Measurements from ENCODE around the gene IGF2.

The IGF2 gene

DNA sequence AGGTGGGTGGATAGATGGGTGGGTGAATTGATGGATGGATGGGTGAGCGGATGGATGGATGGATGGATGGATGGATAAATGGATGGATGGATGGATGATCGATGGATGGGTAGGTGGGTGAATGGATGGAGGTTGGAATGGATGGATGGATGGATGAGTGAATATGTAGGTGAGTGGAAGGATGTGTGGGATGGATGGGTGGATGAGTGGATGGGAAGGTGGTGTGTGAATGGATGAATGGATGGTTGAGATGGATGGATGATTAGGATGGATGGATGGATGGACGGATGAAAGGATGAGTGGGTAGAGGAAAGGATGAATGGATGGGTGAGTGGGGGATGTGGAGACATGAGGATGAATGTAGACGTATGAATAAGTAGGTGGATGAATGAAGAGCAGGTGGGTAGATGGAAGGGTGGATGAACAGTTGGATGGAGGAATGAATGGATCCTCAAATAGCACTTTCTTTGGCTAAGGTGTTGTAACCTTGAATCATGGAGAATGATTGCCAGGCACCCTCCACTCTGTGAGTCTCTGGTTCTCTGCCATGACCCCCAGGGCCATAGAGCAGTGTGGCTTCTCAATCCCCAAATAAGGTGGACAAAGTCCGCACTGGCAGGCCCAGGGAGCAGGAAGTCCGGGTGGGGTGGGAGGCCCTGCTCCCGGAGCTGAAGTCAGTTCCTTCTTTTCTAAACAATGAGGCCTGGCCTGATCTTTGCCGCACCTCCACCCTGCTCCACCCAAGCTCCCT, 36.9 kb downstream of the IGF2 start:
- no peak for DNase-seq

DNA sequence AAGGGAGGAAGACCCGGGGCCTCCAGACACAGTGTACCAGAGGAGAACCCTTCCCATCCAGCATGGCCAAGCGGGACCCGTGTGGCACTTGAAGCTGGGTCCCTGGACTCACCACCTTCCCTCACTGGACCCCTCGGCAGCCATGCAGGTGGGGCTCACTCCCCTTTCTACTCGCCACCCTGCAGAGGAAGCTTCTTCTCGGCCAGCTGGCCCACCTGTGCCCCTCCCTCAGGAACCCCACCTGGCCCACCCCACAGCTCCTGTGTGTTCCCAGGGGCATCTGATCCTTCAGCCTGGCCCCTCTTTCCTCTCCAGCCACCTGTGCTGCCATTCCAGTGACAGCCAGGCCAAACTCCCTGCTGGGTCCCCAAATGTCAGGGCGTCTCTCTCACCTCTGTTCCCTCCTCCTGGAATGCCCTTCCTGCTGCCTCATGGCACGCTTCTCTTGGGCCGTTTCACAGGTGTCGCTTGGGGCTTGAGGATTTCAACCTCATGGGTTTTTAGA, 38.0 kb downstream of the IGF2 start:
- DNase-seq, result no peak

DNA sequence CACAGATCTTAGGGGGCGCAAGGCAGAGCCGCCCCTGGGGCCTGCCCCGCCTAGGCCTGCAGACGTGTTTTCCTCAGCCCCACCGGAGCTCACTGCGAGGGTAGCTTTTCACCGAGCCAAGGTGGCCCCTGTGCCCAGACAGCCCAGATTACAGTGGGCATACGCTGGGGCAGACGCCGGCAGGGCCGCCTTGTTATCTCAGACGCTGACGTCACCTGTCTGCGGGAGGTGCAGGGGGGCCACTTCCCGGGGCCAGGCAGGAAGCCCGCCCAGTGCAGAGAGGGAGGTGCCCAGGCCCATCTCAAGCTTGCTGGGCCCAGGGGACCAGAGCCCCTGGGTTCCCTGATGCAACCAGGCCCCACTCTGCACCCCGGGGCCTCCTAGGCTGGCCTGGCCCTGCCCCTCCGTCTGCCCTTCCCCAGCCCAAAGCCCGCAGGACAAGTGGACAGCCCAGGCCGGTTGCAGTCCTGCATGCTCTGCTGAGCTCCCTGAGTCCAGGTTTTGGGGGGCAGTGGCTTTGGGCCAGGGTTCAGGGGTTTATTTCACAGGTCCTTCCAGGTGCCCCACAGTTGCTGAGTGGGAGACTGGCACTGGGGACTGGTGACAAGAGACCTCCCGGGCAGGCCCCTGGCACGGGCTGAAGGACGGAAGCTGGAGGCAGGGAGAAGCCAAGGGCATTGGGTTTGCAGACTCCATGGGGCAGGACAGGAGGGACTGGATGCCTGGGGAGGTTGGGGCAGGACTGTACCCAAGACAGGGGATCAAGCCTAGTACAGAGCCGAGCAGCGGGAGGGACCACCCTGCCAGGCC, 38.6 kb downstream of the IGF2 start:
- no peak for DNase-seq

DNA sequence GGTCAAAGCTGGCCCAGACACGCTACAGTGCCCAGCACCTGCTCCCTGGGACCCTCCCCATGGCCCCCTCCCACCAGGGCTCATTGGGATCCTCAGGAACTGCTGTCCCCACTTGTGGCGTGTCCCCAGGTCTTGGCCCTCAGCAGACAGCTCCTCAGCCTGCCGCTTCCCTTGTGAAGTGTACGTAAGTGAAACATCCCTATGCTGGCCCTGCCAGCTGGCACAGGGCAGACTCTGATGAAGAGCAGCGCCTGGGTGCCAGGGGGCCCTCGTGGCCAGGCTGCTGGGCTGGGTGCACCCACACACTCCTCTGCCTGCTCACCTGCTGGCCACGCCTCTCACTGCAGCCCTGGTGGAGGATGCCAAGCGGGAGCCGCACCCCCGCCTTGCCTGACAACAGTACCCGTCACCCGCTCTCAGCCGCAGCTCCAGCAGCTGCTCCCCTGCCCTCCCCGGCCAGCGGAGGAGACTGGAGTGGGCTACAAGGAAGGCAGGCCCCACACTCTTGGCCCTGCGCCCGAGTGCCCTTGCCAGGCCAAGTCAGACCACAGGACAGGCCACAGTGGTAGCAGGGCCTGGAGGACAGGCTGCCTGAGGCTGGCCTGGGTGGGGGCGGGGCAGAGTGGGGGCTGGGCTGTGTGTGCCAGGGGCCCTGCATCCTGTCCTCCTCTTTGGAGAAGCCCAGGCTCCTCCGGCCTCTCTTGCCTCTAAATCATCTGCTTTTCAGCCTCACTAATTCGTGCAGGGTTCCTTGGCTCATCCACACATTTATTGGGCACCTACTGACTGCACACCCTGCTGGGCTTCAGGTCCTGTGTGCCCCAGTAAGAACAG, 39.5 kb downstream of the IGF2 start:
- DNase-seq, result peak; percentile 17 to 30

DNA sequence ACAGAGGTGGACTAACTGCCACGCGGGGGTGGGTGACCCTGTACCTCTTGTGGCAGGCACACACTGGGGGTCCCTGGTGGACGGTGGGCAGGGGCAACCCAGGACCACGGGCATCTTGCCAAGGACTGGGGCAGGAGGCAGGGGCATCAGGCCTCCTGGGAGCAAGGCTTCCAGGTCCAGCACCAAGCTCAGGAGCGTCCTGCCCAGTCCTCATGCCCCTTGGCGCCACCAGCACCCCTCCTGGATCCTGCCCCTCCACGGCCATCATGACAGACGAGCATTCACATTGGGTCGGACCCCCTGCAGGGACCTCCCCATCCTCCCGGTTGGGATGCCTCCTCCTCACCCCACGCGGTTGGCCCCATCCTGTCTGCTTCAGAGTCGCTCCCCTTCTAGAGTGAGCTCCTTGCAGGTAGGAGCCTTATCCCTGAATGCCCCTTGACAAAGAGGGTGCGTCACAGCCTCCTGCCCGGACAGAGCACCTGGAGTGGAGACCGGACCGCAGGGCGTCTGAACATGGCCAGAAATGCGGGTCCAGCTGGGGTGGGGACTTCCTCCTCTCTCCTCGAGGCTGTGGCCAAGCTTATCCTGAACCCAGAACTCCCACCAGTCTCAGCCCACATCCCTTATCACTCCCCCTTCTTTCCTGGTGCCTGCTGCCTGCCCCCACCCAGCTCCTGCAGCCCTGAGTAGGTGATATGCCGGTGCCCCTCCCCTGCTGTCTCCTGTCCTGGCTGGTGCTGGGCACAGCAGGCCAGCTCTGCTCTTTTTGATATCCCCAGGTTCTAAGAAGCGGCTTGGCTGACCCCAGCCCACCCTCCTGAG, 40.3 kb downstream of the IGF2 start:
- DNase-seq, result no peak

DNA sequence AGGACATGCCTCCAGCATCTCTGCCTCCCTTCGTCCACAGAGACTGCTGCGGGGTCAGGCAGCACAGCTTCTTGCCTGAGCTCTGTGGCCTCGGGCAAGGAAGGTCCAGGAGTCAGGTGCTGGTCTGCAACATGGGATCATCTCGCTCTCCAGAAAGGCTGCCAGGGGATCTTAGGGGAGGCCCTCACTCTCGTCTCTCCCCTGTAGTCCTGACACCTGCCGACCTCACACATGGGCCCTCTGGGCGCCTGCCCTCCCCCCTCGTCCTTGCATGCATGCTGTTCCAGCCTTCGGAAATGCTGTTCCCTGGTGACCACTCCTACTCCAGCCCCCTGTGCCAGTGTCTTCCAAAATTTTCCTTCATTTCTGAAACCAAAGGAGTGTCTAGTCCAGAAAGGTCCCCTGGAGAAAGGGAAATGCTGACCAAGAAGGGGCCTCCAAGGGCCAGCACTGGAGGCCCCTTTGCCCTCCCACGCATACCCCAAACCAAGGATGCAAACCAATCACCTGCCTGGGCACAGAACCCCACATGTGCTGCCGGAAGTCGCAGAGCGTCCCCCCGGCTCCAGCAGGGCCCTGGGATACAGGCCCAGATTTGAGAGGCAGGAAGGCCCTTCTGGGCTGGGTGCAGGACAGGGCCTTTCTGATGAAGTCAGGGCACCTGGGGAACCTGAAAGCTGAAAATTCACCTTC, 41.0 kb downstream of the IGF2 start:
- no peak for DNase-seq

DNA sequence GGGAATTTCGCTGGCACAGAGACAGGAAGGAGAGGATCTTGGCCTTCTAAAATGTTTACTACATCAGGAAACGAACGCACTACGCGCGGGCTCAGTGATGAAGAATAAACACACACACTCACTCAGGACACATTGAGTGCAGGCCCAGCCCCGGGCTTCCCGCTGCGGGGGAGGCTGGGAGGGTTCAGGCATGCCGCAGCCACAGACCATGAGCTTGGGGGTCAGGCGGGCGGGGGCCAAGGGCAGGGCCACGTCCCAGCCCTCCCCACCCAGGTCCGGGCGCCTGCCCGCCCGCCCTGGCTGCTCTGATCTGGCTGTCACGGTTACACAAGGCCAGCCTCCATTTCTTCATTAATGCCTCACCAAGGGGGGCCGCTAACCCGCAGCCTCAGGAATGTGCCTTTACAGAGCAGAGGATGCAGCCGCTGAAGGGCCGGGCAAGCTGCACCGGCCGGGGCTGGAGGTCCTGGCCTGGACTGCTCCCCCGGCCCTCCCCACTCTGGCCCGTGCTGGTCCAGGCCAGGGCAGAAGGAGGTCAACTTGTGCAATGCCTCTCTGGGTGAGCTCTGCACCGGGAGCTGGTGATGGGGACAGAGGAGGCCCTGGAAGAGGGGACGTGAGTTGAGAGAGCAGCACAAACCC, 41.7 kb downstream of the IGF2 start:
- DNase-seq, result no peak

DNA sequence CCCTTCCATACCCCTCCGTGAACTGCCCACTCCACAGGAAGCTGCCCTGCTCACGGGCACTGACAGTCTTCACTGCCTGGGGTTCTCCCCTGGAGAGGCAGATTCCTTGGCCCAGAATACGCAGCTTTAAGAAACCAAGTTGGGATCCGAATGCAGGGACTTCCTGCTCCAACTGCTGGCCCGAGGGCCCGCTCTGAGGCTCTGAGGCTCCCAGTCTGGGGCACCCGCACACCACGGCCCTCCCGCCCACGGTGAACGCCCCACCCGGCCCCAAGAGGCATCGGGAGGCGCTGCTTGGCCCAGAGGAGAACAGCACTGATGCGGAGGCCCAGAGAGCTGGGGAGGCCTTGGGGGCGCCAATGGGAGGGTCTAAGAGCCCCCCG, 42.3 kb downstream of the IGF2 start:
- DNase-seq, result no peak

DNA sequence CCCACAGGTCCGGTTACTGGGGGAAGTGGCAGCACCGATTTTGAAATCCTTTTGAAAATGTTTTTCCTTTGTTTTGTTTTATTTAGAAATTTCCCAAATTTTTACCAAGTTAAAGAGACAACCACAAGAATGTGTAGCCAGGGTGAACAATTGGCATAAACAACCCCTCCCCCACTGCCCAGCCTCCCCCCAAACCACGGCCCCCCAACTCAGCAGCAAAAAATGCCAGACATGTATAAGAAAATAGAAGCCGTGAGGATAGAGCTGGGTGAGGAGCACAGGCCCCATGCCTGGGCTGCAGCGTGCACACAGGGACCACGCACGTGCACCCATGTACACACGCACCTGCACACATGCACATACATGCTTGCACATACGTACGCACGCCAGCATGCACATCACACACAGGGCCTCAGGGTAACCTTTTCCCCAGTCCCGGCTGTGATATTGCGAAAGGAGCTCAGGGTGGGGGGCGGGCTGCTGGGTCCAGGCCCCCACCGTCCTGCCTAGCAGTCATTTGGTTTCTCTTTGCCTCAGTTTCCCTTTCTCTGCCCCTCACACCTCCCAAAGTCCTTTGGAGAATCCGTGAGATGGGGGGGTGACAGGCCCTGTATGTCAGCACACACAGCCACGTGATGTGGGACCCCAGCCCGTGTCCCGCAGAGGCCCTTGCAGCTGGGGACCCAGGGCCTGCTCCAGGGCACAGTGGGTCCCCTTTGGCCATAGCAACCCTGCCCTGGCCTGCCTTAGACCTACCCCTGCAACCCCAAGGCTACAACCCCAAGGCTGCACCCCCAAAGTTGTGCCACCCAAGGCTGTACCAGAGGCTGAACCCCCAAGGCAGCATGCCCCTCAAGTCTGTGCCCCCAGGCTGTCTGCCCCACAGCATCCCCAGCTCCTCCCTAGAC, 42.9 kb downstream of the IGF2 start:
- no peak for DNase-seq

DNA sequence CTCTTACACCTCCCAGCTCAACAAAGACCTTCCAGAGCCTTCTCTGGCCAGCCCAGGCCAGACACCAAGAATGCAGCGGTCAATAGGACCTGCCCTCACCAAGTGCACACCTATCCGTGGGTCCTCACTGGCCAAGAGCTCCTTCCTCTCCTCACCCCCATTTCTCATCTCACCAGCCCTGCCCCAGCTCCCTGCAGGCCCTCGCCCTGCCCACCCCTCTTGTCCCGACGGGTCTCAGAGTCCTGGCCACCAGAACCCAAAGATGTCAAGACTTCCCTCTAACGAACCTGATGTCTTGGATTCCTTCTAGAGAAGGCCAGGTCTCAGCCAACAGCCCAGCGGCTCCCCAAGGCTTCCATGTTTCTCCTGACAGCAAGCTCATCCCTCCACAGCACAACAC, 43.6 kb downstream of the IGF2 start:
- no peak for DNase-seq

DNA sequence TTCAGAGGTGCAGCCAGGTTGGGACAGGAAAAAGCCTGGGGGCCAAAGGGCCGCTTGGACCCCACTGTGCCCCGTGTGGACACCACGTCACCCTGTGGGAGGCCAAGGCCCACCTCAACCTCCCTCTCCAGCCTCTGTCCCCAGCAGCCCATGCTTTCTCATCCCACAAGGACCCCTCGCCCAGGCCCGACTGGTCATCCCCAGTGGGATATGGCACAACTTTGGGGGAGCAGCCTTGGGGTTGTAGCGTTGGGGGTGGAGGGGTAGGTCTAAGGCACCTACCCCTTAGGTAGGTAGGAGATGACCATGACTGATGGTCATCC, 44.0 kb downstream of the IGF2 start:
- no peak for DNase-seq

DNA sequence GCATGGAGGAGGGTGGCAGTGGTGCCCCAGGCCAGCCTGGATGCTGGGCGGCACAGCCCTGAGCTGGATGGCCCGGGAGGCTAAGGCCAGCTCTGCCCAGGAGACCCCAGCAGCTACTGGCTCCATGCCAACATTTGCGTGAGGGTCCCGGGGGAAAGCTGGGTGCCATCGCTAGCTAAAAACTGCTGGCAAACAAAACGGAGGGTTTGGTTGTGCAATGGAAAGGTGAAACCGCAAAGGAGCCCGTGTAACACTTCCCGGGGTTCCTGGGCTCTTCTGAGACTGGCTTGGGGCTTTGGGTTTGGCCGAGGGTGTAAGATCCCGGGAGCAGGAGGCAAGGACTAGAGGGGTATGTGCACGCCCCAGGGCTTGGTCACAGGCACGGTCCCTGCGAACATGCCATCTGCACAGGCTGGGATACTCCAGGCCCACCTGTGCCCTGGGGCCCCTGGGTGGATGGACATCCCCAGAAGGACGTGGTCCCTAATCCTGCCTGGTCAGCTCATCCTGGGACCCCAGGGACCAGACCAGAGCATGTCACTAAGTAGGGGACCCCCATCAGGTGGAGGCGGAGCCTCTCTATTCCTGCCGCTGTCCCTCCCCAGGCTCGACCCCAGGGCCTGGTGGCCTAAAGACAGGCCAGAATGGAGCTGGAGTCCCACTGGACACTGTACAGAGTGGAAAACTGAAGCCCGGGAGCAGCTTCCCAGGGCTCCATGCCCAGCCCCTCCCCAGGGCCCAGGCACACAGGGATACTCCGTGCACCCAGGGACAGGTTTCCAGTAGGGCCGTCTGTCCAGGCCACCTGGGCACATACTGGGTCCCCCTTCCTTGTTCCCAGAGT, 44.6 kb downstream of the IGF2 start:
- no peak for DNase-seq

DNA sequence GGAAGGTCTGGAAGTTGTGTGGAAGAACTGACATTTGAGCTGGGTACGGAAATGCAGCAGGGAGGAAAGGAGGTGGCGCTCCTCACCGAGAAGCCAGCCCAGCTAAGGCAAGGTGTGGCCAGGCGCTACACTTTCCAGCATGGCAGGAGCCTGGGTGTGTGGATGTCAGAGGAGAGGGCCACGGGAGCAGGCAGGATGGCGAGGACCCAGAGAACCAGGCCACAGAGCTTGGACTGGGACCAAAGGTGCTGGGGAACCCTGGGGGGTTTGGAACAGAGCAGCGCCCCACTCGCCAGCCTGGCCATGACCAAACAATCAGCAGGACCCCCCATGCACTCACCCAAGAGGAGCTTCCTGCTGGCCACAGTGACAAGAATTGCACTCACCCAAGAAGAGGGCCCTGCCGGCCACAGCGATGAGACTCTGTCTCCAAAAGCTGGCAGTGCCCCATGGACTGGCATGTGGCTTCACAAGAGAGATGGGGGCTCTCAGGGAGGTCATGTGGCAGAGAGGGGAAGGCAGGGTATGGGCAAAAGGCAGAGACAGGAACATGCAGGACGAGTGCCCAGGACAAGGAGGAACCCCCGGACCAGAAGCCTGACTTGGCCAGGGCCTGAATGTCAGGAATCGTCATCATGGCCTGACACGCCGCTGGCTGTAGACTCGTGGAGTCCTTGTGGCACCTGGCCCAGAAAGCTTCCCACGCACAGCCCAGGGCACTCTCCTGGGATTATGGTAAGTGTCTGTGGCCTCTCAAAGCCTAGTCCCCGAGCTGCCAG, 45.4 kb downstream of the IGF2 start:
- no peak for DNase-seq

DNA sequence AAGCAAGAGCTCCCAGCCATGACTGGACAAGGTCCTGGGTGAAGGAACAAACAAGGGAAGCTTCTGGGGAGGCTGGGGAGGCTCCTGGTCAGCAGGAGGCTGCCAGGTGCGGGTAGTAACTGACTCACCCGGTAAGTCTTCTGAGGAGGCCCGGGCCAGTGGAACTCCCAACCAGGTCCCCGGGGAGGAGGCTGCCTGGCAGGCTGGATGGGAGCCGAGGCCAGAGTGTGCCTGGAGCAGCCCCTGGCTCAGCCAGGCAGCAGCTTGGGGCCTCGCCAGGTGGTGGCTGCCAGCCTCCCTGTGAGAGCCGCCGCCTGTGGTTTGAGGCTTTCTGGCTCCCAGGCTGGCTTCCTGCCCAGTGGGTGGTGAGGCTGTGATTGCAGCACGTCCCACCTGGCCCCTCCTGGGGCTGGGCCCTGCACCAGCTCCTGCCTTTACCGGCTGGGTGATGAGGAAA, 46.2 kb downstream of the IGF2 start:
- peak; percentile 84 to 93 for DNase-seq

DNA sequence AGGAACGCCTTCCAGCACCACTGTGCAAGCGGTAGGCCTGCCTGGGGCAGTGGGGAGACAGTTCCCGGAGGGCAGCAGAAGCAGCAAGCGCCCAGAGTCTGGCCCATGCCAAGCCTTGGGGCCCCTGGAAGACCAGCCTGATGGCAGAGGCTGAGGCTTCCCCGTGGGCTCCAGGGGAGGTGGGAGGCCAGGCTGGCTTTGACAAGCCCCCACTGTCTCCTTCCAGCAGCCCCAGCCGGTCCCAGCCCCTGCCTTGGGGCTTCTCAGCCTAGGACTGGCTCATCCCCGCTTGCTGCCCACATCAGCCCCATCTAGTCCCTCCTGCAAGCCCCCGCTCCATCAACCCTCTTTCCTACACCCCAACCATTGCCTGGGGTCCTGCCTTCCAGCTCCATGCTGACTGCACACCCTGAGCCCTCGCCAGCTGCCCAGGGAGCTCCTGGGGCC, 46.7 kb downstream of the IGF2 start:
- DNase-seq, result no peak

DNA sequence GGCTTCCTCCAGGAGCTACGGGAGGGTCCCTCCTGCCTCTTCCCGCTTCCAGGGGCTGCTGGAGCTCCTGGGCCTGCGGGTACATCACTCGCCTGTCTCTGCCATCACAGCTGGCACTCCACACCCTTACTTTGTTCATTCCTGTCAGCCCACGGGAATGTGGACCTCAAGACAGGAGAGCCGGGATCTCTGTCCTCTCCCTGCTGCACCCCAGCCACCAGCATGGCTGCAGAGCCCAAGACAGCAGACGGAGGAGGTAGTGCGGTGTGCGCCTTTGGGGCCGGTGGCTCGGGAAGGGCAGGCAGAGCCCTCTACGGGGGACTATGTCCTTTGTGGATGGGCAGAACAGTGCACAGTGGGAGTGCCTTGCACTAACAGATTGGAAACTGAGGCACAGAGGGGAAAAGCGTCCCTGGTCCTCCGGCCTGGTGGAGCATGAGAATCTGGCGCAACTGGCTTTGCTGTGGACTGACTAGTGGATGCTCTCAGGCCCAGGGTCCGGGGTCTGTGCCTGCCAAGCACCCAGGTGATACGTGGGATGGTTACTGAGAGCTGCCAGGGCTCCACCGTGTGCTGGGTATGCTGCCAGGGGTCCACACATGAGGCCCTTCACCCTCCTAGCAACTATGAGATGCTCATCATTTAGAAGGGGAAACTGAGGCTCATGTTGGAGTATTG, 47.3 kb downstream of the IGF2 start:
- DNase-seq, result no peak

DNA sequence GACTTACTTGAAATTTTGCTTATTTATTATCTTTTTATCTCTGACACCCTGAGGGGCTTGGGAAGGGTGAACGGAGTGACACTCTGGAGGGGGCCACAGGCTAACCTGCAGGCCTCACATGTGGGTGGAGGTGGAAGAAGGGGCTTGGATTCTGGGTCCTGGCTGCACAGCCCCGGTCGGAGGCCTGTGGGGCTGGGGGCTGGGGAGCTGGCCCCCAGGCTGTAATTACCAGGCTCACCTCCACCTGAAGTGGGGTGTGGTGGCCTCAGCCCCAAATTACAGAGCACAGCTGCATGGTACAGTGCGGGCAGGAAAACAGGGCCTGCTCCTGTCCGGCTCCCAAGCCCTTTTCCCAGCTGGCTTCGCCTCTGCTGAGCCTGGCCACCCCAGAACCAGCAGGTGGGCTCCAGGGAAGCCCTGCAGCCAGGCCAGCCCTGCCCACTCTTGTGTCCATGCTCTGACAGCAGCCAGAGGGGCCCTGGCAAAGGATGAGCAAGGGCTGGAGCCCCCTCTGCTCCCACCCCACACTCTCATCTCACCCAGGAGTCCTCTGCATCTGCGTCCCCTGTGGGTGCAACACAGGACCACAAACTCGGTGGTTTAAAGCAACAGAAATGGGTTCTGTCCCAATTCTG, 48.0 kb downstream of the IGF2 start:
- no peak for DNase-seq
